Adrenal gland (tissue), 5 donors: ENCODE measurements around the gene ANKFY1.

Experiments used
- CTCF ChIP-seq, 6 experiments: fragments of 450-650 bp in 4 of 6; fragments of 200-600 bp in 2 of 6; sonication (generic) in 1 of 6; IDR thresholded peaks; 1 replicate in 5 of 6; 2 replicates in 1 of 6; pipeline versions ENCODE4 v1.5.1 to v1.8.0; 2016 to 2021; ENCODE audit warnings: antibody characterized with exemption in 6 of 6, mild to moderate bottlenecking in 2 of 6, moderate library complexity in 1 of 6
- POLR2A ChIP-seq, 2 donors: fragments of 450-650 bp; IDR thresholded peaks; one replicate each; pipeline ENCODE4 v1.6.1; 2017; ENCODE audit warnings: antibody characterized with exemption in 2 of 2, mild to moderate bottlenecking in 2 of 2, moderate library complexity in 1 of 2
- donor health status: DM: no; HTN: no; CAD: no.

DNA sequence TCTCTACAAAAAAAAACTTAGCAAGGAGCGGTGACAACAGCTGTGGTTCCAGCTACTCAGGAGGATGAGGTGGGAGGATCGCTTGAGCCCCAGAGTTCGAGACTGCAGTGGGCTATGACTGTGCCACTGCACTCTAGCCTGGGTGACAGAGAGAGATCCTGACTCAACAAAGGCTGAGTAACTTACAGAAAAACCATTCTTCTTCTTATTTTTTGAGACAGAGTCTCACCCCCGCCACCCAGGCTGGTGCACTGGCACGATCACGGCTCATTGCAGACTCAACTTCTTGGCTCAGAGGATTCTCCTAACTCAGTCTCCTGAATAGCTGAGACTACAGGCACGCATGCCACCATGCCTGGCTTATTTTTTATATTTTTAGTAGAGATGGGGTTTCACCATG lies 64.8 kb downstream of the ANKFY1 start:
- TF ChIP-seq CTCF (IDR thresholded peaks at IDR 0.05): no peak
- TF ChIP-seq POLR2A (IDR thresholded peaks at IDR 0.05): no peak
